ENCODE measurements around the gene DLG5. TPM values are rescaled to one million over a fixed set of nuclear protein-coding genes. Genes with fewer than 3 reads are reported as not detected.

Gene DLG5
- total RNA-seq, 4 donors from 2014 or later, result 117 to 196 (median 147) TPM

GRCh38 chr10:77756319-77757232 lies 170.0 kb downstream of the DLG5 start:
- no peak overlapping the region for H3K27ac ChIP-seq
- no peaks in the 10 kb centered on the region for H3K27me3 ChIP-seq
- no peaks in the 10 kb centered on the region for H3K36me3 ChIP-seq
- H3K4me1 ChIP-seq, result peaks cover 8% of the 10 kb centered on the region
- 31% methylated on average over 12 of the region's 12 CpGs for WGBS
- TF ChIP-seq POLR2AphosphoS5 (IDR thresholded peaks at IDR 0.05) (no peak), CTCF (IDR thresholded peaks at IDR 0.05) (peak in 1 of 2 donors; percentile 31)
- no peak for DNase-seq (ENCODE audit: low spot score in 2 of 2)
- H3K4me3 ChIP-seq, result no peak overlapping the region
- H3K9me3 ChIP-seq, result no peaks in the 10 kb centered on the region

- TF ChIP-seq POLR2A (IDR thresholded peaks at IDR 0.05) (no peak), CTCF (IDR thresholded peaks at IDR 0.05) (no peak)
- DNase-seq (ENCODE audit: low spot score in 2 of 2), result no peak
- Histone ChIP-seq H3K27me3 (no peaks in the 10 kb centered on the region), H3K9me3 (peaks cover 4% of the 10 kb centered on the region), H3K4me3 (no peak overlapping the region), H3K27ac (no peak overlapping the region), H3K4me1 (no peaks in the 10 kb centered on the region), H3K36me3 (no peaks in the 10 kb centered on the region)
- WGBS, result 72% methylated on average over 13 of the region's 13 CpGs
These were observed 180.4 kb downstream of the DLG5 start for GRCh38 chr10:77746047-77746707.

- TF ChIP-seq POLR2A (IDR thresholded peaks at IDR 0.05), result no peak
- TF ChIP-seq CTCF (IDR thresholded peaks at IDR 0.05), result no peak
- no peak for TF ChIP-seq EP300 (IDR thresholded peaks at IDR 0.05)
- no peaks in the 10 kb centered on the region for H3K4me1 ChIP-seq
- WGBS, result 54% methylated on average over 4 of the region's 4 CpGs
These were observed 182.3 kb downstream of the DLG5 start for GRCh38 chr10:77744245-77744644.

GRCh38 chr10:77742172-77742571 lies 184.4 kb downstream of the DLG5 start:
- no peaks in the 10 kb centered on the region for H3K4me1 ChIP-seq
- DNase-seq (ENCODE audit: low spot score in 2 of 2), result no peak
- peaks cover 4% of the 10 kb centered on the region for H3K9me3 ChIP-seq
- no peaks in the 10 kb centered on the region for H3K27me3 ChIP-seq
- TF ChIP-seq POLR2A (IDR thresholded peaks at IDR 0.05), result no peak
- no peak for TF ChIP-seq POLR2AphosphoS5 (IDR thresholded peaks at IDR 0.05)
- no peak for TF ChIP-seq CTCF (IDR thresholded peaks at IDR 0.05)
- TF ChIP-seq EP300 (IDR thresholded peaks at IDR 0.05), result no peak
- WGBS, result 89% methylated on average over 5 of the region's 5 CpGs
- H3K4me3 ChIP-seq, result no peak overlapping the region
- H3K27ac ChIP-seq, result no peak overlapping the region
- no peaks in the 10 kb centered on the region for H3K36me3 ChIP-seq

More at GRCh38 chr10:77744245-77744644, 182.3 kb downstream of the DLG5 start:
- Histone ChIP-seq H3K9me3 (peaks cover 4% of the 10 kb centered on the region), H3K4me3 (no peak overlapping the region), H3K36me3 (no peaks in the 10 kb centered on the region), H3K27me3 (no peaks in the 10 kb centered on the region), H3K27ac (no peak overlapping the region)
- DNase-seq (ENCODE audit: low spot score in 2 of 2), result no peak

- no peak for TF ChIP-seq CTCF (IDR thresholded peaks at IDR 0.05)
- TF ChIP-seq POLR2AphosphoS5 (IDR thresholded peaks at IDR 0.05), result no peak
- no peak for TF ChIP-seq POLR2A (IDR thresholded peaks at IDR 0.05)
- TF ChIP-seq EP300 (IDR thresholded peaks at IDR 0.05), result no peak
- WGBS, result 87% methylated on average over 2 of the region's 2 CpGs
These were observed 184.8 kb downstream of the DLG5 start for GRCh38 chr10:77741746-77742145.

More at GRCh38 chr10:77741746-77742145, 184.8 kb downstream of the DLG5 start:
- H3K36me3 ChIP-seq, result no peaks in the 10 kb centered on the region
- peaks cover 4% of the 10 kb centered on the region for H3K9me3 ChIP-seq
- H3K27ac ChIP-seq, result no peak overlapping the region
- no peaks in the 10 kb centered on the region for H3K4me1 ChIP-seq
- no peak for DNase-seq (ENCODE audit: low spot score in 2 of 2)
- H3K27me3 ChIP-seq, result no peaks in the 10 kb centered on the region
- H3K4me3 ChIP-seq, result no peak overlapping the region

All from suprapubic skin (tissue), 4 donors.